Vagina (tissue), 2 donors: ENCODE measurements around the gene MS4A6E. TPM values are rescaled to one million over a fixed set of nuclear protein-coding genes. Genes with fewer than 3 reads are reported as not detected.

Experiments
- DNase-seq, 2 donors: peaks; one replicate each; pipeline ENCODE4 v3.0.0-alpha.2; 2017; ENCODE audit errors: extremely low spot score in 2 of 2
- H3K27ac ChIP-seq: fragments of 200-600 bp; sonication (generic); one replicate; pipeline ENCODE4 v1.5.1; 2019
- H3K27me3 ChIP-seq: fragments of 200-600 bp; sonication (generic); one replicate; pipeline ENCODE4 v1.5.1; 2019
- H3K36me3 ChIP-seq, 2 donors: fragments of 200-600 bp; sonication (generic); one replicate each; pipeline ENCODE4 v1.5.1; 2017 to 2019
- H3K4me1 ChIP-seq: fragments of 200-600 bp; sonication (generic); one replicate; pipeline ENCODE4 v1.5.1; 2019
- H3K4me3 ChIP-seq, 2 donors: fragments of 200-600 bp; sonication (generic); 1 replicate in 1 of 2; 2 replicates in 1 of 2; pipeline ENCODE4 v1.5.1; 2016 to 2019
- H3K9me3 ChIP-seq: fragments of 200-600 bp; sonication (generic); one replicate; pipeline ENCODE4 v1.5.1; 2019
- CTCF ChIP-seq, 3 experiments: fragments of 450-650 bp in 2 of 3; fragments of 200-600 bp in 1 of 3; sonication (generic) in 1 of 3; IDR thresholded peaks; one replicate each; pipeline ENCODE4 v1.5.1; 2017 to 2019; ENCODE audit warnings: antibody characterized with exemption in 3 of 3, mild to moderate bottlenecking in 2 of 3, moderate library complexity in 2 of 3
- POLR2A ChIP-seq, 2 donors: fragments of 450-650 bp; IDR thresholded peaks; one replicate each; pipeline ENCODE4 v1.6.1; 2017; ENCODE audit warnings: antibody characterized with exemption in 2 of 2, mild to moderate bottlenecking in 2 of 2, moderate library complexity in 2 of 2
- POLR2AphosphoS5 ChIP-seq, 2 donors: sonication (generic); formaldehyde crosslinking; IDR thresholded peaks; one replicate each; pipeline ENCODE4 v1.9.0; 2017; ENCODE audit warnings: antibody characterized with exemption in 2 of 2, mild to moderate bottlenecking in 2 of 2, low read depth in 1 of 2; ENCODE audit not compliant: insufficient read depth in 1 of 2
- intact Hi-C: fragments of 100-400 bp; cut with DNase I; formaldehyde crosslinking; loops from one replicate; pipeline ENCODE4 v1.15.1; 2023
- total RNA-seq: library from RNA; depleted of rRNA; stranded (reverse); fragments of >200 nt; gene quantifications from one replicate; pipeline ENCODE4 v1.2.3, GENCODE V29; 2016

MS4A6E gene
- total RNA-seq, 1 donor from 2014 or later: 3.4 TPM

- intact Hi-C loops: no loop called here
- Histone ChIP-seq H3K27ac (no peak overlapping the region), H3K9me3 (no peaks in the 10 kb centered on the region), H3K27me3 (no peaks in the 10 kb centered on the region), H3K4me3 (no peak overlapping the region), H3K4me1 (no peaks in the 10 kb centered on the region), H3K36me3 (no peaks in the 10 kb centered on the region)
- DNase-seq: no peak
- TF ChIP-seq POLR2AphosphoS5 (IDR thresholded peaks at IDR 0.05; ENCODE audit: insufficient read depth in 1 of 2, low read depth in 1 of 2) (no peak), POLR2A (IDR thresholded peaks at IDR 0.05) (no peak), CTCF (IDR thresholded peaks at IDR 0.05) (no peak)
These were observed 21.0 kb upstream of the MS4A6E start for GRCh38 chr11:60305906-60306619.

- intact Hi-C loops: no loop called here
- H3K4me3 ChIP-seq: no peak overlapping the region
These were observed 19.4 kb upstream of the MS4A6E start for GRCh38 chr11:60307507-60308195.

GRCh38 chr11:60310407-60310998 is 16.6 kb upstream of the MS4A6E start:
- intact Hi-C loops: no loop called here
- TF ChIP-seq POLR2A (IDR thresholded peaks at IDR 0.05) (no peak), CTCF (IDR thresholded peaks at IDR 0.05) (no peak), POLR2AphosphoS5 (IDR thresholded peaks at IDR 0.05; ENCODE audit: insufficient read depth in 1 of 2, low read depth in 1 of 2) (no peak)
- no peaks in the 10 kb centered on the region for H3K36me3 ChIP-seq
- H3K27me3 ChIP-seq: no peaks in the 10 kb centered on the region
- no peak for DNase-seq
- no peak overlapping the region for H3K27ac ChIP-seq
- no peaks in the 10 kb centered on the region for H3K4me1 ChIP-seq
- H3K9me3 ChIP-seq: no peaks in the 10 kb centered on the region
- no peak overlapping the region for H3K4me3 ChIP-seq

More at GRCh38 chr11:60307507-60308195, 19.4 kb upstream of the MS4A6E start:
- Histone ChIP-seq H3K36me3 (no peaks in the 10 kb centered on the region), H3K4me1 (no peaks in the 10 kb centered on the region), H3K27me3 (no peaks in the 10 kb centered on the region), H3K9me3 (no peaks in the 10 kb centered on the region), H3K27ac (no peak overlapping the region)
- TF ChIP-seq POLR2A (IDR thresholded peaks at IDR 0.05) (no peak), CTCF (IDR thresholded peaks at IDR 0.05) (no peak), POLR2AphosphoS5 (IDR thresholded peaks at IDR 0.05; ENCODE audit: insufficient read depth in 1 of 2, low read depth in 1 of 2) (no peak)
- no peak for DNase-seq

- no peaks in the 10 kb centered on the region for H3K27me3 ChIP-seq
- H3K4me3 ChIP-seq: no peak overlapping the region
- no peaks in the 10 kb centered on the region for H3K4me1 ChIP-seq
- no peak for DNase-seq
- intact Hi-C loops: no loop called here
- H3K9me3 ChIP-seq: no peaks in the 10 kb centered on the region
- TF ChIP-seq CTCF (IDR thresholded peaks at IDR 0.05) (no peak), POLR2A (IDR thresholded peaks at IDR 0.05) (no peak), POLR2AphosphoS5 (IDR thresholded peaks at IDR 0.05; ENCODE audit: insufficient read depth in 1 of 2, low read depth in 1 of 2) (no peak)
- no peak overlapping the region for H3K27ac ChIP-seq
- H3K36me3 ChIP-seq: no peaks in the 10 kb centered on the region
These were observed 12.3 kb upstream of the MS4A6E start for GRCh38 chr11:60314635-60315321.
